Breast epithelium (tissue), 3 donors: ENCODE results near the gene ABCC1.

ENCODE experiments used
- CTCF ChIP-seq, 3 donors: fragments of 450-650 bp; IDR thresholded peaks; one replicate each; pipeline ENCODE4 v1.5.1; 2016 to 2017; ENCODE audit warnings: antibody characterized with exemption in 3 of 3, mild to moderate bottlenecking in 3 of 3, moderate library complexity in 3 of 3
- POLR2A ChIP-seq: fragments of 450-650 bp; IDR thresholded peaks from one replicate; pipeline ENCODE4 v1.6.1; 2016; ENCODE audit warnings: antibody characterized with exemption, mild to moderate bottlenecking, moderate library complexity
- POLR2AphosphoS5 ChIP-seq, 3 donors: sonication (generic); formaldehyde crosslinking; IDR thresholded peaks; one replicate each; pipeline ENCODE4 v1.6.1; 2017; ENCODE audit warnings: antibody characterized with exemption in 3 of 3

GRCh38 chr16:16131659-16132058 is 182.2 kb downstream of the ABCC1 start:
- no peak for TF ChIP-seq CTCF (IDR thresholded peaks at IDR 0.05)
- no peak for TF ChIP-seq POLR2A
- no peak for TF ChIP-seq POLR2AphosphoS5 (IDR thresholded peaks at IDR 0.05)
